GM12864 (cell line): Measurements from ENCODE around the gene PLXNB2.

ENCODE experiments used
- DNase-seq: peaks from one replicate; pipeline ENCODE4 v3.0.0-alpha.2; 2011; ENCODE audit warnings: low read depth
- H3K4me3 ChIP-seq: 2 replicates; pipeline ENCODE4 v1.5.1; 2011; ENCODE audit warnings: mild to moderate bottlenecking, low read depth, low read length, control low read depth
- TF ChIP-seq, protein P1 (sequence below): IDR thresholded peaks from 2 replicates; pipeline ENCODE4 v1.5.1; 2011; ENCODE audit warnings: low read depth, mild to moderate bottlenecking, moderate library complexity, low read length, control low read depth, inconsistent platforms; ENCODE audit errors: missing control alignments

PLXNB2 gene

DNA sequence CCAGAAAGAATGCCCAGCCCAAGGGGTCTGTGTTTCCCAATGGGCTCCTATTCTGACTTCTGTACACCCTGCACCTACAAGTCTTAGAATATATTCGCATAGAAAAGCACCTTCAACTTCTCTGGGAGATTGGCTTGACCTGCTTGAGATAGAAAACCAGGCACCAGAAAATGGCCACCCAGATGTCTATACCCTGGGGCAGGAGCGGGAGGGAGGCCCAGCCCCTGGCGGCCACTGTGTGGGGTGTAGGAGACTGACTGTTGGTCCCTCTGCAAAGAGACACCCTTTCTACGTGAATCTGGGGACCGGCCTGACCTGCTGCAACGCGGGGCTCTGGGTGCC, 10.9 kb upstream of the PLXNB2 start:
- H3K4me3 ChIP-seq, result no peak overlapping the region
- TF ChIP-seq, protein P1, sequence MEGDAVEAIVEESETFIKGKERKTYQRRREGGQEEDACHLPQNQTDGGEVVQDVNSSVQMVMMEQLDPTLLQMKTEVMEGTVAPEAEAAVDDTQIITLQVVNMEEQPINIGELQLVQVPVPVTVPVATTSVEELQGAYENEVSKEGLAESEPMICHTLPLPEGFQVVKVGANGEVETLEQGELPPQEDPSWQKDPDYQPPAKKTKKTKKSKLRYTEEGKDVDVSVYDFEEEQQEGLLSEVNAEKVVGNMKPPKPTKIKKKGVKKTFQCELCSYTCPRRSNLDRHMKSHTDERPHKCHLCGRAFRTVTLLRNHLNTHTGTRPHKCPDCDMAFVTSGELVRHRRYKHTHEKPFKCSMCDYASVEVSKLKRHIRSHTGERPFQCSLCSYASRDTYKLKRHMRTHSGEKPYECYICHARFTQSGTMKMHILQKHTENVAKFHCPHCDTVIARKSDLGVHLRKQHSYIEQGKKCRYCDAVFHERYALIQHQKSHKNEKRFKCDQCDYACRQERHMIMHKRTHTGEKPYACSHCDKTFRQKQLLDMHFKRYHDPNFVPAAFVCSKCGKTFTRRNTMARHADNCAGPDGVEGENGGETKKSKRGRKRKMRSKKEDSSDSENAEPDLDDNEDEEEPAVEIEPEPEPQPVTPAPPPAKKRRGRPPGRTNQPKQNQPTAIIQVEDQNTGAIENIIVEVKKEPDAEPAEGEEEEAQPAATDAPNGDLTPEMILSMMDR, result no peak
- DNase-seq, result no peak

DNA sequence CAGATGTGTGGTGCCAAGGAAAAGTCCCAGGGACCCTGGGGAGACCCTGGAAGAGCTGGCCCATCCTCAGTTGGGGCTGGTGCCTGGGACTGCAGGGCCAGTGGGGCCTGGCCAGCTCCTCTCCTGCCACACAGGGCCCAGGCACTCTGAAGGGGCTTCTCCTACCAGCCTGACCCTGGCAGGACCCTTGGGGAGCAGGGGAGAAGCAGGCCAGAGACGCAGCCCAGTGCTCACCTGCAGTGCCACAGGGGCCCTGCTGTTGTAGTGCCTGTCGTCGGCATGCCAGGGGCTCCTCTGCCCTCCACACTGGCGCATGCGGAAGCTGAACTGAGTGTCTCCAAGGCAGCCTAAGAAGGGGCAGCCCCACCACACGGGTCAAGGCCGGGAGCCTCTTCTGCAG, 10.2 kb upstream of the PLXNB2 start:
- no peak overlapping the region for H3K4me3 ChIP-seq
- no peak for DNase-seq
- TF ChIP-seq, protein P1, result no peak

DNA sequence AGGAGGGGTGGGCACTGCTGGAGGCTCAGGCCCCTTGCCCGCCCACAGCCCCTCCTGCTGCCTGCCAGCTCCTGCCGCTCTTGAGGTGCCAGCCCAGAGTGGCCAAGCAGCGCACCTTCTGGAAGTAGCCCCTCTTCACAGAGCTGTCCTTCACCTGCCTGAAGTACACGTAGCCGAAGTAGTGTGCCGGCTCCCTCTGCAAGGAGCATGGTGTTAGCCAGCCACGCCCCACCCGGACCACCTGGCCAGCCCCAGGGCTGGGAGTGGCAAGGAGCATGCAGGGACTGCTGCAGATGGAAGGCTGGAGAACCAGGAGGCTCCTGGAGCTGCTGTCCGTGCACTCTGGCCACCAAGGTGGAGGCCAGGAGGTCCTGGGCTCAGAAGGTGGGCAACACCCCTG, 9.7 kb upstream of the PLXNB2 start:
- DNase-seq, result no peak
- no peak overlapping the region for H3K4me3 ChIP-seq
- TF ChIP-seq, protein P1, result no peak

DNA sequence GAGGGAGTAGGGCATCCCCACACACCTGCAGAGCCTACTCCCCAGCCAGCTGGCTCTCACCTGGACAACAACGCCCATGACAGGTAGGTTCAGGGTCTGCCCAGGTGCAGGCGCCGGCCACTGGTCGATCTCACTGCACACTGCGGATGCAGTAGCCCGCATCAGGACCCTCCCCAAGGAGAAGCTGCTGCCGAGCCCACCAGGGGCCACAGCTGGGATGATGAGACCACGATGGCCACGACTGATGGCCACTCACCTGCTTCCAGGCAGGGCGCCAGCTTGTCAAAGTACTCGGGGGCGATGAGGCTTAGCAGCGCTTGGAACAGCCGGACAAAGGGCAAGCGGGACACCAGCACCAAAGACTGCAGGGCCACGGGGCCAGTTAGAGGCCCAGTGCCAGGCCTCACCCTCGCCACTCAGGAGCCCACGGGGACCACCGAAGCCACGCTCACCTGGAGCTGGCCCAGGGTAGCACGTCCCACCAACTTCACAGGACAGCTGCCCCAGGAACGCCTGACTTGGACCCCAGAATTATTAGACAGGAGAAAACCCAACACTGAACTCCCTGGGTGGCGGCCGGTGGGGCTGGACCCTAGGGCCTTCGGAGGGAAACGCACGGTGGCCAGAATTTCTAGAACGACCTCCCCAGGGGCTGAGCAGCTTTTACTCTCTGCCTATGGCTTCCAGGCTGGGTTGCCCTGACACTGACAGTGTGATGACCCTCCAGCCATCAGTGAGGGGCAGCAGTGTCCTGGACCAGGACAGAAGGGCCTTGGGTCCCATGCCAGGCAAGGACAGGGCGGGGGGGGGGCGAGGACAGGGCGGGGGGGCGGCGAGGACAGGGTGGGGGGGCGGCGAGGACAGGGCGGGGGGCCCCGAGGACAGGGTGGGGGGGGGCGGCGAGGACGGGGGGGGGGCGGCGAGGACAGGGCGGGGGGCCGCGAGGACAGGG, 8.9 kb upstream of the PLXNB2 start:
- DNase-seq, result no peak
- TF ChIP-seq, protein P1, result no peak
- H3K4me3 ChIP-seq, result no peak overlapping the region

DNA sequence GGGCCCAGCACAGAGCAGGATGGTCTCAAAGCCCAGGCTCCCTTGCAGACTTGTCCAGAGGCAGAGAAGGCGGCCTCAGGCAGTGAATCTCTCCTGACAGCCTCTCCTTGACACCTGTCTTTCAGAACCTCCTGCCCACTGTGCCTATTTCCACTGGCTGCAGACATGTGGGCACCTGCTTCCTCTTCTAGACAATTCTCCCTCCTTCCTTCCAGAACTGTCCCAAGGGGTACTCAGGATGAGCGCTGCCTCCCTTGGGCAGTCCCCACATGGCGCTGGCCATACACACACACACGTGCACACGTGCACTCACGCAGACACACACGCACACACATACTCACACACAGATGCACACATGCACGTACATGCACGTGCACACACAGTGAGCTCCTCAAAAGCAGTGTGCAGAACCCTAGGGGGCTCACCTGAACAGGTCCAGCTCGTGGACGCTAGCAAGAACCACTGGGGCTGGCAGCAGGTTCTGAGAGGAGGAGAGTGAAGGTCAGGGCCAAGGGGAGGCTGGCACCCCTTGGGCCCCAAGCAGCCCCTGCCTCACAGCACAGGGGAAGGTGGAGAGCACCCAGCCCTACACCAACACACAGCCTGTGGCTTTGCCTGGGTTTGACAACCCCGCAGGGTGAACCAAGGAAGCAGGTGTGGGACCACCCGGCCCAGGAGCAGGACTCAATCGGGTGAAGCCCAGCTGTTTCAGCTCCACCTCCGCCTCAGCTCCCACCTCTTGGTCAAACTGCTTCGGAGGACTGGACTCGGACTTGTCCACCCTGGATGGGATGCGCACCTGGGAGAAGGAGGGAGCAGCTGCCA, 8.1 kb upstream of the PLXNB2 start:
- H3K4me3 ChIP-seq, result peak overlapping the region; percentile 72
- no peak for DNase-seq
- TF ChIP-seq, protein P1, result no peak

DNA sequence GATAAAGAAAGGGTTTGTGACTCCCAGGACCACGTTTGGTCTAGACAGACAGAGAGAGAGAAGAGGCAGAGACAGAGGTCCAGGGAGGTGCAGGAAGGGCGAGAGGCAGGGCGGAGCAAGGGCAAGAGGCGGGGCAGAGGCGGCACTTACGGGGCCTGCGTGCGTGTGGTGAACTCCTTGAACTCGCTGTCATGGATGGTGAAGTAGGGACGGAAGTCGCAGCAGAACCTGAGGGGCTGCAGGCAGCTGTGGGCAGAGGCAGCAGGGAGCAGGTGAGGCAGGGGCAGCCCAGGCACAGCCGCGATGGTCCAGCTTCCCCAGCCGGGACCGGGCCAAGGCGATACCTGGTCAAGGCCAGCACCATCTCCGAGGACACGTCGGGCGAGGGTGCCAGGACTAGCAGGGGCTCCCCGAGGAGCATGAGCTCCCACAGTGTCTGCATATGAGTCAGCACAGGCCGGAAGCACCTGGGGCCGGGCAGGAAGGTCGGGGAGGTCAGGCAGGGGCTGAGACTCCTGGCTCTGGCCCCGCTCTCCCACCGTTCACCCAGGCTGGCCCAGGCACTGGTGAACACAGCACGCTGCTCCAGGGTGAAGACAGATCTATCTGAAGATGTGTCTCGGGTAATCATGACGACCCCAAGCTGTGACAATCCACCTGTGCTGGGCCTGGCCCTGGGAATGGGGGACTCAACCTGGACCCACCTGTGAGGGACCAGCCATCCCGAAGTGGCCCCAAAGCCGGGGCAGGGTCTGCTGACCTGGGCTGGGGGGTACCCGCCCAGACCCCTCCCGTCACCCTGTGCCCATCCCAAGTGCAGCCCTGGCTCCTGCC, 7.2 kb upstream of the PLXNB2 start:
- peak overlapping the region; percentile 72 for H3K4me3 ChIP-seq
- peak; percentile 78 for DNase-seq
- TF ChIP-seq, protein P1, result no peak
